Amygdala (tissue), 56 donors: ENCODE data around the gene CEACAM4.
"Not testable (repeated sequence)": the region's sequence is repeated elsewhere in the genome, so short reads cannot be mapped to it uniquely, and the experiment has no call there.

Source experiments
- DNase-seq, 56 donors: peaks; one replicate each; lab custom pipeline; 2025; lab: John Stamatoyannopoulos, UW

Gene CEACAM4

DNA sequence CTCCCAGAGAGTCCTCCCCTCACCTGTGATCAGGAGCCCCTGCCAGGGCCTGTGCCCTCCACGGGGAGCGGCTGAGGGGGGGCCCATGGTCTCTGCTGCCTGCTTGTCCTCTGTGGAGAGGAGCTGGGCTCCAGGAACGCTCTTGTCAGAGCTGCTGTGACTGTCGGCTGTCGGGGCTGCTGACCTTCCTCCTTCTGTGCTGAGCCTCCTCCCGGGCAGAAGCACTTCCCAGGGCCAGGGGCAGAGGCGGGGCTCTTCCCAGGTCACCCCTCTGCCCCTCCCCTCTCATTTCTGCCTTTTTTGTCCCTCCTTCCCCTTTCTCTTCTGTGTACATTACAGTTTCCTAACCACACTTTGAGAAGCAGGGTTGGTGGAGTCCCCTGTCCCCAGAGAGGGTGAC is at the start of gene CEACAM4:
Gene CEACAM4 (minus strand): TSS at position 198 of the 400 bp plus-strand sequence. CDS start 111 bp downstream, at position 87.
- peak in 4 of 56 donors; percentile 0 to 10 (median 10) for DNase-seq

- DNase-seq = no peak
Observed at GRCh38 chr19:41671486-41671885, 44.6 kb upstream of the CEACAM4 start.

DNA sequence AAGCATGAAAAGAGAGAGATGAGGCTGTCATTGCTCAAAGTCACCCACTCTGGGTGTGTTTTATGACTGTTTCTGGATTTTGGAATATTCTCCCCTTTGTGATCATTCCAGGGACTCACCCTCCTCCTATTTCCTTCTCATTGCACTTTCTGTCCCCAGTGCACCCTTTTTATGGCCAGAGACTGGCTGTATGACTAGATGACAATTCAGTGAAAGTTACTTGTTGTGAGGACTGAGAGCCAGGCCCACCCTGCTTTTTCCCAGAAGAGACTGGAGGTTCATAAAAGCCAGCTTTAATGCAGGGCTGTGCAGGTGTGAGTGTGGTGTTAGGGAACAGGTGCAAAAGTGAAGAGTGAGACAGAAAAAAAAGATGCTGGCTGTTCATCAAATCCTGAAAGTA is 43.9 kb upstream of the CEACAM4 start:
- DNase-seq = no peak

DNA sequence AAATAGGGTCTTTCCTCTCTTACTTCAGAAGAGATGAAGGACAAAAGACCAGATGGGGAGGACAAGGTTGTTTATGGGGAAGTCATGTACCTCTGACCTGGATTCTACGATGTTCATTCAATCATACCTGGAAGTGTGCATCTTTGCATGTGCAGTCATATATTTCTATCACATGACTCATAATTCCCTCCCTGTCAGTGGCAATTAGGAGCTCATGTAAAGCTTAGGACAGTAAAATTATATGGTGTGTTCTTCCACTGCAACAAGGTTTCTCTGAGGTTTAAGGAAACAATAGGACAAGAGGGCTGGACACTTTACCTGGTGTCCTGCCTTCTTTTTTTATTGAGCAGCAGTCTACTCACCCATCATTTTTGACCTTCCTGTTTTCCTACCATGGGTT is 41.4 kb upstream of the CEACAM4 start:
- no peak for DNase-seq

GRCh38 chr19:41666075-41666474 is 39.2 kb upstream of the CEACAM4 start:
- DNase-seq = no peak

- DNase-seq = no peak
Observed at GRCh38 chr19:41657157-41657556, 30.3 kb upstream of the CEACAM4 start.

DNA sequence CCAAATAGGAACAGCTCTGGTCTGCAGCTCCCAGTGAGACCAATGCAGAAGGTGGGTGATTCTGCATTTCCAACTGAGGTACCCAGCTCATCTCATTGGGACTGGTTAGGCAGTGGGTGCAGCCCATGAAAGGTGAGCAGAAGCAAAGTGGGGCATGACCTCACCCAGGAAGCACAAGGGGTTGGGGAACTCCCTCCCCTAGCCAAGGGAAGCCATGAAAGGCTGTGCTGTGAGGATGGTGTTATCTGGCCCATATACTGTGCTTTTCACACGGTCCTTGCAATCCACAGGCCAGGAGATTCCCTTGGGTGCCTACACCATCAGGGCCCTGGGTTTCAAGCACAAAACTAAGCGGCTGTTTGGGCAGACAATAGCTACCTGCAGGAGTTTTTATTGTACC is 29.9 kb upstream of the CEACAM4 start:
- DNase-seq = not testable (repeated sequence)

DNA sequence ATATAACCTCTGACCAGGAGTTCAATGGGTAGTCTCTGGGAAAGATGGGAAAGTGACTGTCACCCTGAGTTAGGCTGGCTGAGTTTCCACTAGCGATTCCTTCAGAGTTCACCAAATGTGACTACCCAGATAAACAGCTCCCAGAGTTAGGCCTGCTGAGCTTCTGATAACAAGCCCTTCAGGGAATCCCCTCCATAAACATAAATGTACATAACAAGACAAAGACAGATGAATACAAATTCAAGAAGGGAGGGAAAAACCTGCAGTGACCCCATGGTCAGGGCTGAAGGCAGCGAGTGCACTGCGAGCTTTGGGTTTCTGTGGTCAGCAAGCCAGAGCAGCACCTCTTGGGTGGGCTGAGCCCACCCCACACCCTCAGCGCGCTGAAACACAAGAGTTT is 25.4 kb upstream of the CEACAM4 start:
- DNase-seq = no peak

- no peak for DNase-seq
Observed at GRCh38 chr19:41649827-41650226, 23.0 kb upstream of the CEACAM4 start.

DNA sequence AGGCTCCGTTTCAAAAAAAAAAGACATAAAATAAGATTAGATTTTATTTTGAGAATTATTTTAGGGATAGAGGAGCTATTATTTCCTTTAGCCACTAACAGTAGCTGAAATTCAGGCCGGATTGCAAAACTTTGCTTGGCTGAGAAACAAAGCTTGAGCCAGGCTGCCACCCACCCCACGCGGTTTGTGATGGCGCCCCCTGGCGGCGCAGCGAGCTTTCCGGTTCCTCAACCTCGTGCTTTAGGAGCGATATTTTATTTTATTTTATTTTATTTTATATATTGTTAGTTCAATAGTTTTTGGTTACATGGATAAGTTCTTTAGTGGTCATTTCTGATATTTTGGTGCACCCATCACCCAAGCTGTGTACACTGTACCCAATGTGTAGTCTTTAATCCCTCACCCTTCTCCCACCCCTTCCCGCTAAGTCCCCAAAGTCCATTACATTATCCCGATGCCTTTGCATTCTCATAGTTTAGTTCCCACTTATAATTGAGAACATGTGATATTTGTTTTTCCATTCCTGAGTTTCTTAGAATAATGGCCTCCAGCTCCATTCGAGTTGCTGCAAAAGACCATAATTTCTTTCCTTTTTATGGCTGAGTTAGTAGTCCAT is 19.8 kb upstream of the CEACAM4 start:
- no peak for DNase-seq

DNA sequence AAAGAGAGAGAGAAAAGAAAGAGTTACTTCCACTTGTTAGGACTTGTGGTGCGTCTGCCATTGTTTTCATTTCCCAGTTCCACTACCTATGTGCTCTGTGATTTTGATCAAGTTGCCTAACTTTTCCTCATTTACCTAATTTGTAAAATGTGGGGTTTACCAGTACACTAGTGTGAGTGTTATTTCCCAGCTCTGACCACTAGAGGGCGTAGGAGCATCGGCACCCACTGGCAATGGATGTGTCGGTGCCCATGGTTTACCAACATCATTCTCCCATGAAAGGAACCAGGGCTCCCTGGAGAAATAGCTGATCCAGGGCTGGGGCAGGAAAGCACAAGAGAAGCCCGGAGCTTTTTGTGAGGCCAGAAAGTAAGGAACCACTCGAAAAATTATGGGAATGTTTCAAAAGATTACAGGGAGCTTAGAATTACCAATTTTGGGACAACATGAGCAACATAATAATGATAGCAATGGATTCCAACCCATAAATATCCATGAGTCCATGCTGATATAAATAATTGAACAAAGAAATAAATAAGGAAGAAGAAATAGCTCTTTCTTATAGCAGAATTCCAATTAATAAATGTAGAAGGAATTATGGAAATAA is 15.1 kb upstream of the CEACAM4 start:
- DNase-seq = peak in 35 of 56 donors; percentile 3 to 85 (median 24)

DNA sequence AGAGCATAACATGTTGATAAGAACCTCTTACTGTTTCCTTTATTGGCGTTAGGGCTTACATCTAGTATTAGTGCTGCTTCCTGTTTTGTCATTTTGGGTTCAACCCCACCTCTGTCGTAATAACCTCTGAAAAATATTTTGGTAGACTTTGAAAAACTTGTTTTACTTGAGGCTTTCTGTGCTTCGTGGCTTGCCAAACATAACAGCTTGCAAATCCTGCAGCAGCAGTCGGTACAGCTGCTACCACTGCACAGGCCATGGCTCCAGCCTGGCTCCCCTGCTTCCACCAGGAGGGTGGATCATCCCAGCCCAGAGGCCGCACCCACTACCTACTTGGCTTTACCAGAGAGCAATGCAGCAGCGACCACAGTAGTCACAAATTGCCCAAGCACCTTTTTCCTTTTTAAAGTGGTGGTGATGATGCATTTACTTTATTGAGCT is 11.8 kb upstream of the CEACAM4 start:
- no peak for DNase-seq

DNA sequence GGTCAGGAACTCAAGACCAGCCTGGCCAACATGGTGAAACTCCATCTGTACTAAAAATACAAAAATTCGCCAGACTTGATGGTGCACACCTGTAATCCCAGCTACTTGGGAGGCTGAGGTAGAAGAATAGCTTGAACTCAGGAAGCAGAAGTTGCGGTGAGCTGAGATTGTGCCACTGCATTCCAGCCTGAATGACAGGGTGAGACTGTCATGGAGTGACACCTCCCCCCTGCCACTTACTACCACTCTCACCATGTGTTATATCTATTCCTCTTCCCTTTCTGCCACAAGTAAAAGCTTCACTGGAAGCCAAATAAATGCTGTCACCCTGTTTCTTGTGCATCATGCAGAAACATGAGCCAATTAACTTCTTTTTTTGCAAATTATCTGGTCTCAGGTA is 10.6 kb upstream of the CEACAM4 start:
- DNase-seq = no peak

- no peak for DNase-seq
Observed at GRCh38 chr19:41627966-41628675, 1.2 kb upstream of the CEACAM4 start.

DNA sequence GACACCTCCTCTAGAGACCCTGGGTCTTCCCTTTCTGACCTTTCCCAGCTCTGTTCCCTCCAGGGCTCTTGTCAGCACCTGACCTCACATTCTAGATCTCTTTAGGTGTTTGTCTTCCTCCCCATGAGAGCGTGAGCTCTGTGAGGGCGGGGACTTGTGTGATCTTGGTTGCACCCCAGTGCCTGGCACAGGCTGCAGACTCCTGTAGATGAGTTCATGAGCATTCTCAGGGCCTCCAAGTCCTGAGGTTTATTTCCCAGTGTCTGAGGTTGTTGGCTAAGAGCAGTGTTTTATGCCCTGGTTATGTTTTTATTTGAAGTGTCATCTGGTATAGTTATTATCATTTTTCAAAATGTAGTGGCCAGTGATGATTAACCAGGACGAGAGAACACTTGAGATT is 596 bp downstream of the CEACAM4 start:
- DNase-seq = no peak

DNA sequence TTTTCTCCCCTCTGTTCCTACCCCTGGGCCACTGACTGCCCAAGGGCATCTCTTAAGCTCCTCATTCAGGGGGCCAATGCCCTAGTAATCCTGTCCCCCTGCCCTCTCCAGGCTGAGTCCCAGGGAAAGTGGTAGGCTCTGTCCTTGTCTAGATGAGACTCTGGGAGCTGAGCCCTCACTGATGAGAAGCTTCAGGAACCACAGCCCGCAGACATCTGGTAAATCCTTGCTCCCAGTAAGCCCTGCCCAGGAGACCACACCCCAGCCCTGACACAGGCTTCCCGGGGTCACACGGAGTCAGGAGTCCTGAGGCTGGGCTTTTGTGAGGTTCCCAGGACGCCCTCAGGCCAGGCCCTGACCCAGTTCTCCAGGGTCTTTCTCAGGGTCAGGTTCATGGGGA is 1.9 kb downstream of the CEACAM4 start:
- no peak for DNase-seq

DNA sequence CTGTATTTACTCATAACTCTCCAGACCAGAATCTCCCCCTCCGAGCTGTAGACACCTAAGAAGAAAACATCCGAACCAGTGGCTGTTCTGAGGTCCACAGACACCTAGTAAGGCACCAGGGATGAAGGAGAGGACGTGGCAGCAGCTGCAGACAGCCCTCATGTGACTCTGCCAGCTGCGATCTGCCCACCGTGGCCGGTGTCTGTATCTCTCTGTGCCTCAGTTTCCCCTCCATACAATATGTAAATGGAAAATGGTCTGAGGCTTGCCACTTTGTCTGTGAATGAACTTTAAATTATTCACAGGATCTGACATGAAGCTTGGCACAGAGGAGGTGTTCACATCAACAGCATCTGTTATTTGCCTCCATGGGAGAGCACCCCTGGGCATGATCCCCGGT is 2.4 kb downstream of the CEACAM4 start:
- DNase-seq = no peak

DNA sequence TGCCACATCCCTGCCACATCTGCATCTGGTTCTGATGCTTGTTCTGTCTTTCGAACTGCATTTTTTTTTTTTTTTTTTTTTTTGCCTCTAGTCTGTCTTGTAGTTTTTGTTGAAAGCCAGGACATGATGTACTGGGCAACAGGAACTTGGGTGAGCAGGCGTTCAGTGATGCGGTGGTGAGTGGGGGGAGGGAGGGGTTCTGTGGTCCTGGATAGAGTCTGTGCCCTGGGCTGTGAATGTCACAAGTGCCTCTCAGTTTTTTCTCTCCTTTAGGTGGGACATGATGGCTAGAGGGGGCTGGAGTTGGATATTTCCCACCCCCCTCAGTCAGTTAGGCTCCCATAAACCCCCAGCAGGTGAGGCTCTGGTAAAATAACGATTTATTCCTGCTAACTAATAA is 3.5 kb downstream of the CEACAM4 start:
- DNase-seq = no peak

DNA sequence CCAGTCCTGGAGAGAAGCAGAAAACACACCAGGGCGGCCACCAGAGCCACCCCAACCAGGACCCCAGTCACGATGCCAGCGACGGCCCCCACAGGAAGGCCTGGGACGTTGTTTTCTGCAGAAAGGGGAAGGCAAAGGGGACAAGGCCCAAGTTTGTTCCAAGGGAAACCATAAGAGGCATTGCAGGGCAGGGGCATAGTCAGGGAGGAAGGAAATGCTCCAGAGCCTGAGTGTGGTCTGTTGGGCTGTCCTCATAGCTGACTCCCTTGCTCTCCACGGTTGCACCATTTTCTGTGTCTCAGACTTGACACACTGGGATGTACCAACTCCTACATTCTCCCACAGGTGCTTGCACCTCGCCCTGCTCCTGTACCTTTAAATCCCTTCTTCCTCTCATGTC is 5.2 kb downstream of the CEACAM4 start:
- no peak for DNase-seq

- no peak for DNase-seq
Observed at GRCh38 chr19:41621226-41621625, 5.6 kb downstream of the CEACAM4 start.

DNA sequence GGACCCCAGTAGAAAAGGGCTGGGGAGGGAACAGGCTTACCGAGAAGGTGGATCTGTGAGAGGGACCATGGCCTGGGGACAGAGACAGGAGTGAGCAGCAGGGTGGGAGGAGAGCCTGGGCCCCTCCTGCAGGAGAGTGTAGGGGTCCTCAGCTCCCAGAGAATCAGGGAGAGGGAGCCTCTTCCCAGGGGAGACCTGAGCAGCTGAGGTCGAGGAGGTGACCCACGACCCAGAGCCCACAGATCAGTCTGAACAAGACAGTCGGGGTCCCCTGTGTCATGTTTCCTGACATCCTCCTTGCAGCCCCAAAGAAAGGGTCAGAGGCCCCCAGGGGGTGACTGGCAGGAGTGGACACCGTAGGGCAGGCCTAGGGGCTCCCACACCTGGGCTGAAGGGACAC is 6.7 kb downstream of the CEACAM4 start:
- DNase-seq = no peak

DNA sequence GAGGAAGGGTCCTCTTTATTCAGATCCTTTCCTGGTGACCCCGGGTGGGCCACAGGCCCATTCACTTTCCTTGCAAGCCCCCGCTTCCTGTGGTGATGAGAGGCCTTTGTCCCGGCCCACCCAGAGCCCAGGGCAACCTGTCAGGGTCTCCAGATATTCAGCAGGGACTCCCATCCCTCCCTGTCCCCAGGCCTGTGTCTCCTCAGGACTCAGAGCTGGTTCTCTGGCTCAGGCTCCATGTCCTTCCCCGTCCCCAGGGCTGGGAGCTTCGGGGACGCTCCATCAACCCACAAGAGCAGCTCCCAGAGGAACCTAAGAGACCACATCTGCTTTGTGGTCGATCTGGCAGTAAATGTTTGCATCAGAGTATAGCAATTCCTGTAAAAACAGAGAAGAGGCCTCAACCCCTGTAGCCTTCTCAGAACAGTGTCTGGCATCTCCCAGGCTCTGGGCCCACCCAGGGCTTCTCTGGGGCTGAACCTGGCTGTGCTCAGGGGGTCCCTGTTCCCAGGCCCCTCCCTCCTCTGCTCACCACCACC is 7.8 kb downstream of the CEACAM4 start:
- no peak for DNase-seq
